Umbilical cord (tissue), 2 donors: ENCODE data around the gene RASGEF1C. TPM values are rescaled to one million over a fixed set of nuclear protein-coding genes. Genes with fewer than 3 reads are reported as not detected.

Experiments used
- DNase-seq: peaks from one replicate; pipeline ENCODE4 v3.0.0-alpha.2; 2015; ENCODE audit warnings: low spot score
- total RNA-seq: library from RNA; depleted of rRNA; stranded (reverse); fragments of >200 nt; gene quantifications from one replicate; pipeline ENCODE4 v1.2.3, GENCODE V29; 2014; ENCODE audit warnings: low replicate concordance; ENCODE audit not compliant: insufficient read depth

Gene RASGEF1C
- total RNA-seq, 1 donor from 2014 or later, result 5.8 TPM

DNA sequence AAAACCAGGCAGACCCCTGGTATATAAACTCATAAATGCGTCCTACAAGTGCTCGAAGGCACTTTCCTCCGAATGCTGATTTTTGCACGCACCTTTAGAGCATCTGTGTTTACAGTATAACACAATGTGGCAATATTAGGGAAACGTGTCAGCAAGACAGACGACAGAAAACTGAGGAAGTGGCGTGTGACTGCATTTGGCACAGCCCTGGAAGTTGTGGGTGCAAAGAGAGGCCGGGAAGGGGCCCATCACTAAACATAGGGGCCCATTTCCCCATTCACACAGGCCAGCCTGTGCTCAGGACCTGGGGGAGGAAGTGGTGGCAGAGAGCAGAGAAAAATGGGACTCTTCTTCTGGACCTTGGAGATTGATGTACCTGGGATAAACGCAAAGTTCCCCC lies 48.2 kb downstream of the RASGEF1C start:
- DNase-seq, result no peak

DNA sequence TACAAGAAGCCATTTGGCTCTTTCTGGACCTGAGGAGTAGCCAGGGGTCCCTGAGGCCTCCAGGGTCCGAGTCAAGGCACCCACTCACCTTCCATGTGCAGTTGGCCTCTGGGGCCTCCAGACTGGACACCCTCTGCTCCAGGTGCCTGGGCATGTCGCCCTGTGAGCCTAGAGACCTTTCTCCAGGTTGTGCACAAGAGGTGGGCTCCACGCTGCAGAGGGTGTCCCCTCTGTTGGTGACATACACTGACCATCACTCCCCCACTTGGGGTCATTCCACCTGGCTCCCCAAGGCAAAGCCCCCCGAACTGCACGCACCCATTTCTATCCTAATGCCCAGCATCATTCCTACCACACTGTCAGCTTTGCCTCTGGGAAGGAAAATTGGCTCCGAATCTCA lies 48.8 kb downstream of the RASGEF1C start:
- no peak for DNase-seq

DNA sequence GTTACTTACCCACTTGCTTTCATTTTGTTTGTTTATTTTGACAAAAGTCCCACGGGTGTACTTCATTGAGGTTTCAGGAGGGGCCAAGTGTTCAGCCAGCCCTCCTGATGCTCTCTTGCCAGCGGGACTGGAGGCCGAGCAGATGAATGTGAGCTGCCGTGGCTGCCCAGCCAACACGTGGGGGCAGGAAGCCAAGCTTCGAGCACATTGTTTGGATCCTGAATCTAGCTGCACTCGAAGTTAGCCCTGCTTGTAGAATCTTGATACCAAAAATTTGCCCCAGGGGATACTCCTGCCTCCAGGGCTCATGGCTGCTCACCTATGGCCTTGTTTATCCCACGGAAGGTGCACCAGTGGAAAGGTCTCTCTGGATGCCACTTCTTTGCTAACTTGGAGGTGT lies 49.3 kb downstream of the RASGEF1C start:
- DNase-seq, result no peak

DNA sequence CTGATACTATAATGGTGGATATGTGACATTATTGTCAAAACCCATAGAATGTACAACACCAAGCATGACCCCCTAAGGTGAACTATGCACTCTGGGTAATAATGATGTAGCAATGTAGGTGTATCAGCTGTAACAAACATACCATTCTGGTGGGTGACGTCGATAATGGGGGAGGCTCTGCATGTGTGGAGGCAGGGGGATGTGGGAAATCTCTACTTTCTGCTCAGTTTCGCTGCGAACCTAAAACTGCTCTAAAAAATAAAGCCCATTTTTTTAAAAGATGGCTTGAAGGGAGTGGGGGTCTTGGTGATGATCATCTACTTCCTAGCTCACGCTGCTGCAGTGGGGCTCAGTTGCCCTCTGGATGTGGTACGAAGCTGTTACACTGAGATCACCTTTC lies 51.1 kb downstream of the RASGEF1C start:
- DNase-seq, result no peak

DNA sequence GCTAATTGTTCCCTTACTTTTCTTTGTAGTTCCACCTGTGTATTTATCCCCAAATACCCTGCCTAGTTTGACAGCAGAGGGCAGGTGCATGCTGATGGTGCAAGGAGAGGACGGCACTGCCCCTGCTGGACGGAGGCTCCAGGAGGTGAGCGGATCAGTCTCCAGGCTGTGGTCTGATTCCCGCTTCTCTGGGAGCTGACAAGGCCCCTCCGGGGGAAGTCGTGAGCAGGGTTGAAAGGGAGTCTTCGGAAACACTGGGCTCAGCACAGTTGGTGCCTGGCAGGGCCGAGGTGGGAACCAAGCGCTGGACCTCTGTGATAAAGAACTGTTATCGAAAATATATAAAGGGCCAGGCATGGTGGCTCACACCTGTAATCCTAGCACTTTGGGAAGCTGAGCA lies 52.9 kb downstream of the RASGEF1C start:
- DNase-seq, result no peak

DNA sequence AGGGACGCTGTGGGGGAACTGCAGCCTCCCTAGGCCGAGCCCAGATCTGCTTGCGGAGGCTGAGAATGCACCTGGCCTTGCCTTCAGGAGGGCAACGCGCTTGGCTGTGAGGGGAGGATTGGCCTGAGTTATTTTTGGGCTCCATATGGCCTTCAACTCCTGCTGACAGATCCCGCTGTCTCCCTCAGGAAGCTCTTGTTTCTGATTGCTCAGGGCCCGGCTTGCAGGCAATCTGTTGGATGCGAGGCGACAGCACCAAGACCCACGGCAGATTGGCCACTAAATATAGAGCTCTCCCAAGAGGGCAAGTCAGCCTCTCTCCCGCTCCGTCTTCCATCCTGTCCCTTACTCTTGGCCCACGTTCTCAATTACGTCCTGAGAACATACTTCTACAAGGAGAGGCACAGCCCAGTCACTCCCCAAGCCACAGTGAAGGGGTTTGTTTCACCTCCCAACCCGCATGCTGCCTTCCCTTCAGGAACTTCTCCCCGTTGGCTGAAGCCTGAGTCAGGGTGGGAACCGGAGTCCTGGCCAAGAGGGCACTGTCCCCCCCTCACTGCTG lies 53.6 kb downstream of the RASGEF1C start:
- DNase-seq, result no peak

DNA sequence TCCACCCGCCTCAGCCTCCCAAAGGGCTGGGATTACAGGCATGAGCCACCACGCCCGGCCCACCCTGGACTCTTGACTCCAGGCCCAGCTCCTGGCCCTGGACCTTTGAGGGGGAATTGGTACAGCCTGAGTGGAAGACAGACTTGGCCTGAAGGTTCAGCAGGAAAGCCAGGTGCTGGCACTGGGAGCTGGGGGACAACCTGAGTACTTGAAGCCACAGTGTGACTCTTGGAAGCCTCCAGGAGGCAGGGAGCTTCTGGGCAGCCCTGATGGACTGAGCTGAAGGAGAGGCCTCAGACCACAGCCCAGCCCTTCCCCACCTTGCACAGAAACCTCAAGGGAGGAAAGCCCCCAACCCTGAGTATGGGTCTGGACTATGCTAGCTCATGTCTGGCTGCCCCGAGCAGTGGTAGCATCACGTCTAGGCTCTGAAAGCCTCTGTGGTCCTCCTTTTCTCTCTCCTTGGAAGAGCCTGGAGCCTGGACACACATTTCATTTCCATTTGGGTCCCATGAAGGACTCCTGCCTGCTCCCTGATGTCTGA lies 54.1 kb downstream of the RASGEF1C start:
- no peak for DNase-seq

DNA sequence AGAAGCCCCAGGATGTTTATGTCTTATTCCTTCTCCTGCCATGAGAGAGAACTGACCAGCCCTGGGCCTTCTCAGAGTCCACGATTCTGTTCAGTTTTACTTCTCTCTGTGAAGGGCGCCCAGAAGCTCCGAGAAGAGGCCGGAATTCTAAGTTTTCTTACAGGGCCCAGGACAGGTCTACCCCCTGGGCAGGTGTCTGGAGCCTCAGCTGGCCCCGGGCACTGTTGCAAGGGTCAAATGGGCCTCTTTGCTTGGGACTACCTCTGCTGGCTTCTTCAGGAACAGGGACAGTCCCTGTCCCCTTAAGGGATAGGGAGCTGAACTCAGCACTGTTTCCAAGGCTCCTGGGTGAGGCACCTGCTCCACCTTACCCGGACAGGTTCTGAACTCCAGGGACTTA lies 55.0 kb downstream of the RASGEF1C start:
- no peak for DNase-seq

DNA sequence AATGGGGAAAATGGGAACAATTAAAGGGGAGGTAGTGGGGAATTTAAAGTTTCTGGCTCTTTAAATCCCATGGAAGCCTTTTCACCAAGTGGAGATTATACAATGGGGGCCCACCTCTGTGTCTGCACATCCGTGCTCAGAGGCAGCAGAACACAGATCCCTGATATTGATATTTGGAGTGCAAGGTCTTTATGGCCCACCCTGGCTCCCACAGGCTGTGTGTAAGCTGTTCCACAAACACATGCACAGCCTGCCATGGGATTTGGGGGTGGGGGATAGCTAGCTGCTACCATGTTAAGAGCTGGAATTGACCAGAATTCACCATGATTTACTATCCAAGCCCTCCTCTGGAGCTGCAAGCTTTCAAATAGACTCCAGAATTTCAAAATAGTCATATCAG lies 55.9 kb downstream of the RASGEF1C start:
- no peak for DNase-seq

DNA sequence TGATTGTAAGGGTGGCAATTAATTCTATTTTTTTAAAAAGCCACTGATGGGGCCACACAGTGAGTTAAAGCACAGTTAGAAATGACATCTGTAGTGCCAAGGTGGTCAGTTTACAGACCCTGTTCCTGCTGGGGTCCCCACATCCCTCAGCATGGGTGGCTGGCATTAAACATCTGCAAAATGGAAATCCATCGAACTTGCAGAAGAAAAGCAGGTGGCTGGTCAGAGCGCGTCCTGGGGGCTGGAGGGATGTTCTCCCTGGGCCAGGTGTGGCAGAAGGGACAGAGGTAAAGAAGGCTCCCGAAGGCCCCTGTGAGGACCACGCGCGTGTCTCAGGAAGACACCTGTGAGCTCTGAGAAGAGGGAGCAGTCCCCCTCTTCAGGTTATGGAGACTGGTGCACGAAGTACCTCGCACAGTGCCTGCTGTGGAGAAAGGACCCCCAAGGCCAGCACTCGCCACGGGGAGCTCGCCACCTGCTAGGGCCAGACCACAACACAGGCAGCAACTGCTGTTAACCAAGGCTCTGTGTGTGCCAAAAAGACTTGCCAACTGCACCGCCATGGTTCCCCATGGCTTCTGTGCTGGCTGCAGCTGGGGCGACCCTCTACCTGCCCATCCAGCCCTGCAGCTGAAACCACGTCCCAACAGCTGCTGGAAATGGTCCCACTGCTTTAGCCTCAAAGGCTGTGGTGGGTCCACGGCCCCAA lies 65.2 kb downstream of the RASGEF1C start:
- no peak for DNase-seq

DNA sequence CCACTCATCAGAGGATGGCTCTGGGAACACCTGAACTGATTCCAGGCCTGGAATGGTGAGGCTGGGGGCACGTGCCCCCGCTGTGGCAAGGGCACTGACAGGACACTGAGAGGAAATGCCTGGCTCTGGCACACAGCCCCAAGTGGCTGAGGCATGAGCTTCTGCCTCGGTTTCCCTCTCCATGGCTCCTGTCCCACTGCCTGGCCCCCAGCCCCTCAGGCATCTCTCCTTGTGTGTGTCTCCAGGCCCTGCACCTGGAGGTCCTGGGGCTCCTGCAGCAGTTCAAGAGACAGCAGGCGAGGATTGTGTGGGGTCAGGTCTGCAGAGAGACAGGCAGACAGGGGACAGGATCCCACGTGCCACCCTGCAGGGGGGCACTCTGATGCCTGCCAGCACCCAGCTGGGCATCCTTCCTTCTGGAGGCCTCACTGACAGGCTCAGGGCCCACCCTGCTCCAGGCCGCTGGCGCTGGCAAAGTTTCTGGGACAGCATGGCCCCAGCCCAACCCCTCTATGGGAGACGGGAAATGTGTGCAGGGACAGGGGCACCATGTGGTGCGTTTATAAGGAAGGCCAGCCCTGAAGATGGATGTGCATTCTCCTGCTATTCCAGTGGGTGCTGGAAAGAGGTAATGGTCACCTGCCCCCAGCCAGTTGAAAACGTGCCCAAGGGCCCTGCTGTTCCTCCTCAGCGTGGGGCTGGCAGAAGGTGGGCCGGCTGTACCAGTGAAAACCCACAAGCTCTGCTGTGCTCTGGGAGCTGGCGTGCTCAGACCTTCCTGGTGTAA lies 66.0 kb downstream of the RASGEF1C start:
- DNase-seq, result no peak

DNA sequence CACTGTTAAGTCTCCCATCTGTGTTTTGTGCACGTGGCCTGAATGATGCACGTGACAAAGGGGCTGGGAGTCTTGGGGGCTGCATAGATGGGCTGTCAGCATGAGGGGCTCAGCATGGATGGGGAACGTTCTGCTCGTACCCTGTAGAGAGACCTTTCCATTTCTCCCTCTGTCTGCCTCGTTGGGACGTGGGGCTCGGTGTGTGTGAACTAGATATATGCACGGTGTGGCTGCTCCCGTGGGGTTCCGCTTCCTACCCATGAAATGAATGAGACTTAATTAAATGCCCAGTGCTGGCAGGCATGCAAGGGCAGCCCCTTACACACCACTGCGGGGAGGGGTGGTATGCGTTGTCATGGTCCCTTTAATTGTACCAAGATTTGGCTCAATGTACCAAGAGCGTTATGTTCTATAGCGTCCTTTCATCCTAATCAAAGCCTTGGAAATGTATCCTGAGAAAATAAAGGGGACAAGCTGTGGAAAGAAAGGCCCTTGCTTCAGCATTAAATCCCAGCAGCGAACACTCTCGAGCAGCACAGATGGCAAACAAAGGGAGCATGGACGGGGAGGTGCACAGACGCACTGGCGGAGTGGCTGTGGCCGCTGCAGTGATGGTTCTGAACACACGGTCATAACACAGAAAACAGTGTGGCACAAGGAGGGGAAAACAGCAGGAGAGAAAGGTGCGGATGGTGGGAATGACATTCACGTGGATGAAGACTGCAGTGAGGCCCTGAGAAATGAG lies 66.8 kb downstream of the RASGEF1C start:
- DNase-seq, result no peak

DNA sequence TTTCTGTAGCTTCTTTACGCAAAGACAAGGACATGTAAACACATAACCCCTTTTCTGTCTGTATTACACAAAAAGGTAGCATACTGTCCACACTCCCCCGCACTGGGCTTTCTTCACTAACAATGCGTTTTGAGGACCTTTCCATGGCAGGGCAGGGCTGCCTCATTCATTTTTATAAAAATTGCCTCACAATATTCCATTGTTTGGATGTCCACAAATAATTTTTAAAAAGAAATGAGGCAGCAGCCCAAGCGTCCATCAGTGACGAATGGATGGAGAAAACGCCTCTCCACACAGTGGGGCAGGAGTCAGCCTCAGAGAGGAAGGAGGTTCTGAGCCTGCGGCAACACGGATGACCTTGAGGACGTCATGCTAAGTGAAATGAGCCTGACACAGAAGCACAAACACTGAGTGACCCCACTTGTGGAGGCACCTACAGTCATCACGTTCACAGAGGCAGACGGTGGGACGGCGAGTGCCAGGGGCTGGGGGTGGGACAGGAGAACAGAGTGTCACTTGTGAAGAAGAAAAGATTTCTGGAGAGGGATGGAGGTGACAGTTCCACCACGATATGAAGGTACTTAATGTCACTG lies 67.8 kb downstream of the RASGEF1C start:
- DNase-seq, result no peak

DNA sequence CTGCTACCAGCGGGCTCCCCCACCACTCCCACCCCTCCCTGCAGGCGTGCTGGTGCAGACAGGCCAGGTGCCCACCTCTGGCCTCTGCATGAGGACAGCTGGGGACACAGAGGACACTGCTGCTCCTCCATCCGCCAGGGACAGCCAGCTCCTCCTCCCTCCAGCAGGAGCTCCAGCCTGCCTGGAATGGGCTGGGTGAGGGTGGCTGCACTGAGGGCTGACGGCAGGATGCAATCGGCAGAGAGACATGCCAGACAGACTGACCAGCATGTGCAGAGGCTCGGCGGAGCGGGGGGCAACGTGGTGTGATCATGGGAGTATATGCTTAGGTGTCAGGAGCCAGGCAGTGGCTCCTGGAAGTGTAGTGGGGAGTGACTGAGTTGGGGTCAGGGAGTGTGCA lies 68.4 kb downstream of the RASGEF1C start:
- no peak for DNase-seq

DNA sequence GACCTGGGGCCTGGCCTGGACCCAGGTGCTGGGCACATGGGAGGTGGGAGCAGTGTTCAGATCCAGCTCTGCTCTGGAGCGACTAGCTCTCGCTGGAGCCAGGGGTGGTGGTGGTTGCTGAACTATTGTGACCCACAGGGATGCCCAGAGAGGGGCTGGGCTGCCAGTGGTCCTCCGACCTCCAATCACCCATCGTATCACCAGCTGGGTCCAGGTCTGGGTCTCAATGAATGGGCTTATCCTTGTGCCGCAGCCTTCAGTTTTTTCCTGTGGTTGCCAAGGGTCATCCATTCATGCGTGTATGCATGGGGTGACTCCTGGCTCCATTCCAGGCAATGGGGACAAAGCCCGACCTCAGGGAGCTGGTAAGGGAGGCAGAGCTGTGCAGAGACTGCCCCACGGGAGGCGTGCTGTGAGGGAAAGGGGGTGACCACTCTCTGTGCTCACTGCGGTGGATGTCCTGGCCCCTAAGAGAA lies 68.9 kb downstream of the RASGEF1C start:
- no peak for DNase-seq

DNA sequence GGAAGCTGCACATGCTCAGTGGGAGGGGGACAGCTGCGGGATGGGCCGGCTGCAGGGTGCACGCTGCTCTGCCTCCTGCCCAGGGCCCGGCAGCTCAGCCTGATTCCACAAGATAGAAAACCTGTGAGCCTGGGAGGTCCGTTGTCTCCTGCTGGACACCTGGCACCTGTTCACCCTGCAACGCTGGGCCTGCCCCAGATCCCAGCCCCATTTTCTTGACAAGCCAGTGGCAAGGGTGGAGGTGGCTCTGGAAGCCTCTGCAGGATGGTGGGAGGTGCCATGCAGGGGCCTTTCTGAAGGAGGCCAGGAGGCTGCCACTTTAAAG lies 69.3 kb downstream of the RASGEF1C start:
- DNase-seq, result no peak

DNA sequence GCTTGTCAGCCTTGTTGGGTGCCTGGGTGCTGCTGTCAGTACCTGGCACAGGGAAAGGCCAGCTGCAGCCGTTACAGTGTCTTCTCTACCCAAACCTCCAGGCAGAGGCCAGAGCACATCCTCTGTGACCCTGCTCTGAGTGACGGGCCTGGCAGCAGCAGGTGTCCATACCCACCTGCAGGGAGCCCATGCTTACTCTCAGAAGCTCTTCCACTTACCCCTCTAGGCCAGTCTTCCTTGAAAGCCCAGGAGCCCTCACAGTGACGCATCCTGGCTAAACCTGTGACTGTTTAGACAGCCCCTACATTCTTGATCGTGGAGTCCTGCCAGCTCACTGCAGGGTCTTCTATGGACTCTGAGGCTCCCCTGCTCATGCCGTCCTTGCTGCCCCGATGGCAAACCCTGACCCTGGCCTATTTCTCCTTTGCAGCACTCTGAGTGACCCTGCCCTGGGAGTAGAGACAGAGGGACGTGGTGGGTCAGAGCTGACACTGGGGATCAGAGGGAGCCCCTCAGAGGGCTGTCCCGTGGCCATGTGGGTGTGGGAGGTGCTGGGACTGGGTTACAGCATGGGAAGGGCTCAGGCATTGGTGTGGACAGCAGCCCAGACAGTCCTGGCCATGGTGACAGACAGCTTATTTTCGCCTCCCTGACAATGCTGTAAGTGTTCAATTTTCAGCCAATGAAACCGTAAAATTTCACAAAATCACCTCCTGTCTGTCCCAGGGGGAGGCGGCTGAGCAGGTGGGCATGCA lies 69.9 kb downstream of the RASGEF1C start:
- no peak for DNase-seq

DNA sequence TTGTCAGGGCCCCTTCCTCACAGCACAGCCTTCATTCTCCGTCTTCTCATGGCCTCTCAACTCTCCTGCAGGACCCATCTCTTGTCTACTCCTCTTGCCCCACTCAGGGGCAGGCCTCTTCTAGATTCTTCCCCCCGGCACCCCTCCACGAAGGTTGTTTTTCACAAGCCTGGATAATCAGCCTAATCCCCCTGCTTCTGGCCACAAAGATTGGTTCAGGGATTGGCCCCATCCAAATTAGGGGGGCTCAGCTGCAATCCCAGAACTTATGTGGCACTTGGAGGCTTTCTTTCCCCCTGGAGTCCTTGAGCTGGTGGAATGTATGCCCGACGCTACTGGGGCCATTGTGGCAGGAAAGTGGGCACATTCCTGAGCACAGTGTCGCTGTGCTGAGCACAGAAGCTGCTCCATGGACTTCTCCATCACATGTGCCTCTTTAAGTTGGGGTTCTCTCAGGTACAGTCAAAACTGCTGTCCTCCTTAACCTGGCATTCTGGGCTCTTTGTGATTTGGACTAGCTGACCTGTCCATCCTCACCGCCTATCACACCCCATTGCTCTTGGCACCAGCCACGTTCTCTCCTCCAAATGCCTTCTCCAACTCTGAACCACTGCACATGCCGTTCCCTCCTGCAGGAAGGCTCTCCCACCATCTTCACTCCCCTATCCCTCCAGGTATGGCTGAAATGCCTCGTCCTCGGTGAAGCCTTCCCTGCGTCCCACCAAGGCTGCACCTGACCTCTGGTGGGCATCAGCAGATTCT lies 70.6 kb downstream of the RASGEF1C start:
- DNase-seq, result no peak

DNA sequence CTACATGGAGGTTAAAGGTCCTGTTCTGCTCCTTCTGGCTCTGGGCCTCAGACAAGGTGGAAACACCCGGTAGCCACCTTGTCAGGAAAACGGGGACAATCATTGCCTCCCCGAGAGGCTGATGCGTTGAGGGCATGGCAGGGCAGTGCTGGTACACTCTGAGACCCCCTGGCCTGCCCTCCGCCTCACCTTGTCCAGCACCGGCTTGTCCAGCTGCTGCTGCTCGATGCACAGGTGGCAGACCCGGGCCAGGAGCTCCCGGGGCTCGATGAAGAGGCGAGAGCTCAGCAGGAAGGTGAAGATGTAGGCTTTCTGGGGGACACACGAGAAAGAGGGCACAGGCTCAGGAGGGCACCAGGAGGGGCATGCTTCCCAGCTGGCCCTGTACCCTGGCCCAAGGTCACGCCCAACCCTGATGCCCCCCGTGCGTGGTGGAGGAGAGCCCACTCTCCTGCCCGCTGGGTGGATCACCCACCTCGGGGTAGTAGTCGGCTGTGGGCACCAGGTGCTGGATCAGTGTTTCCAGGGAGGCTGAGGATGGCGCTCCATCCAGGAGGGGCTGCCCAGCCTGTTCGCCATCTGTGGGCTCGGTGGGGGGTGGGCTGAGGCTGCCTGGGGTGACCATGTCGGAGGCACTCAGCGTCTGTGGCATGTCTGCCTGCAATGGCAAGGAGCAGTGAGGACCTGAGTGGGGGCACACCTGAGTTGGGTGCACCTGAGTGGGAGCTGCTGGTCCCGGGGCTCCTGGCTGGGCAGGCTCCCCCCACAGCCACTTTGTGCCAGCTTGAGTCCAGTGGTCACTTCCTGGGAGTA lies 71.4 kb downstream of the RASGEF1C start:
- DNase-seq, result no peak
